Iris pigment epithelial cell (primary cell): ENCODE results near the gene PNMA6F.
"Not testable (repeated sequence)": the region's sequence is repeated elsewhere in the genome, so short reads cannot be mapped to it uniquely, and the experiment has no call there.

Experiments used
- DNase-seq: peaks from one replicate; pipeline ENCODE4 v3.0.0-alpha.2; 2011; ENCODE audit warnings: low read depth

PNMA6F gene

GRCh38 chrX:153334654-153335295, 13.2 kb upstream of the PNMA6F start:
- no peak for DNase-seq

GRCh38 chrX:153333821-153334653, 12.5 kb upstream of the PNMA6F start, which contains the start of gene ZNF275:
Gene ZNF275 (plus strand): TSS chrX:153334153. CDS start chrX:153336680, 2,527 bp downstream.
- DNase-seq, result peak; percentile 72

- DNase-seq, result peak; percentile 63
Observed at GRCh38 chrX:153333266-153333665, 11.7 kb upstream of the PNMA6F start.

DNA sequence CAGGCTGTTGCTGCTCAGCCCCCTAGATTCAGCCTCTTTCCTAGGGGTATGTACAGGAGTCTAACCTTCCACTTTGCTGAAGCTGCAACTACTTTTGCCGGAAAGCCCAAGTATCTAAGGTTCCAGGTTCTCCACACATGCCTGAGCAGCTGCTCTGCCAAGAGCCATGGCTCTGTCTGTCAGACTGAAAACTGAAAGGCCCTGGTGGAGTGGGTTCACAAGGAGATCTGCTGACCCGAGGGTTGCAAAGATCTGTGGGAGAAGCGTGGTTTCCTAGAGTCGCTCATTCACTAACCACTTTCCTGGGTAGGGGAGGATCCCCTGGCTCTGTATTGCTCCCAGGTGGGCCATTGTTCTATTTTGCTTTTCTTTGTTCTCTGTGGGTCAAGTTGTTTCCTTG, 6.0 kb upstream of the PNMA6F start:
- no peak for DNase-seq

DNA sequence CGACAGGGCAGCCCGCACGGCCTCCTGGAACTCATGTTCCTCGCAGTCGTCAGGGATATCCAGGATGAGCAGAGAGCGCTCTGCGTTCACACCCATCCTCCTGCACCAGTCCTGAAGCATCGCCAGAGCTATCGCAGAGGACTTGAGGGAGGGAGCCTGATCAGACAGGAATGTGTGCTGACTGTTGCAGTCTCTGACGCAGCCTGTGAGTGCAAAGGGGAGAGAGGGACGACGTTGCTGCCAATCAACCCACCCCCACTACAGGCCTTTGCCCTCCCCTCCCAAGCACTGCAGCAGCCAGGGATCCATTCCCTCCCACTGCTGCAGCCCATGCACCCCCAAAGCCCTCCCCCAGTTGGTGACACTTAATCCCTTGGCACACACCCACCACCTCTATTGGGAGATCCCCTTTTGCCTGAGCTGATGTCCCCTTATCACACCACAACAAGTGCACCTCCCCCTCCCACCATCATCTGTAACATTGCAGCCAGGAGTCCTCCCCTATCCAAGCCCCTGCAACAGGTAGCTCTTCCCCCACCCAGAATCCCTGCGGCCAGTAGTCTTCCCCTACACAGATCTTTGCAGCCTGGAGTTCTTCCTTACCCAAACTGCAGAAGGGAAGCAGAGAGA, 897 bp downstream of the PNMA6F start:
- peak; percentile 5 for DNase-seq

GRCh38 chrX:153320047-153320443, 1.5 kb downstream of the PNMA6F start:
- not testable (repeated sequence) for DNase-seq

- no peak for DNase-seq
Observed at GRCh38 chrX:153319295-153320046, 2.1 kb downstream of the PNMA6F start.

DNA sequence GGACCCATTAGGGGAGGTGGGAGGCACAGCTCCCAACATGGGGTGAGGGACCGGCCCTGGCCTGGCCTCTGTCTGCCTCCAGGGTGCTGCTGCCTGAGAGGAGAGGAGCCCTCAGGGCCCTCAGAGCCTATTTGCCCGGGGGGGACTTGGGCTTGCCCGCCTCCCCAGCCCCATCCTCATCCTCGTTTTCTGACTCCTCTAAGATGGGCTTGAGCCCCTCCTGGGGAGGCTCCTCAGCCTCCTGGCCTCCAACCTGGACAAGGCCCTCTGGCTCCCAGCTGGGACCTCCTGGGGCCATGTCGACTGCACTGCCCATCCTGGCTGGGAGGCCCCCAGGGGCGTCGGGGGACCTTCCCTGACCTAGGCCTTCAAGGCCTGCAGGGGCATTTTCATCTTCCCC, 2.8 kb downstream of the PNMA6F start:
- no peak for DNase-seq

DNA sequence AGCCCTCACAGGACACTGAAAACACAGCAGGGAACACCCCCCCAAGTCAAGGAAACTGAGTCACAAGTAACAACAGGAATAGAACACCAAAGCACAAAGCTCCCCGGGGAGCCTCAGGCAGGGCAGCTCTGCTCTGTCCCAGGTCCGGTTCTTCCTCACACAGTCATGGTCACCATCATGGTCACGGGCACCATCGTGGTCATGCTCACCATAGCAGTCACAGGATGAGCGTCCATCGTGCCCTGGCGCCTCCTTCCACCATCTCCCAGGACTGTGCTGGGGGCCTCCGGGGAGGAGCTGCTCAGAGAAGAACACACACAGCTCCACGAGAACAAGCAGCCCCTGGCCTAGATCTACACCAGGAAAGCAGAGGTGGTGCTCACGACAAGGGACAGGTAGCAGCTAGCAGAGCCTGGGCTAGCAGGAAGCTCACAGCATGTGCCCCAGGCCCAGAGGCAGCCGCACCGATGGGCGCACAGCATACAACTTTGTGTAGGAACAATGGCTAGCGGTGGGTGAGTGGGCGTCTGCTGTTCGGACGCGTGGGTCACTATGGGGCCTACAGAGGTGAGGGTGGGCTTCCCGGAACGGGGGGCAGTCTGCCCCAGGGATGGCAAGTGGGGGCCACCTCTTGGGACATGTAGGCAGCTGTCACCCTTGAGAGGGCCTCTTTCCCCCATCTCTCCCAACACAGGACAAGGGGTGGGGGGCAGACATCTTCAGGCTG, 3.4 kb downstream of the PNMA6F start:
- no peak for DNase-seq

- DNase-seq, result no peak
Observed at GRCh38 chrX:153317306-153317705, 4.3 kb downstream of the PNMA6F start.

GRCh38 chrX:153312842-153313241, 8.7 kb downstream of the PNMA6F start:
- DNase-seq, result no peak

DNA sequence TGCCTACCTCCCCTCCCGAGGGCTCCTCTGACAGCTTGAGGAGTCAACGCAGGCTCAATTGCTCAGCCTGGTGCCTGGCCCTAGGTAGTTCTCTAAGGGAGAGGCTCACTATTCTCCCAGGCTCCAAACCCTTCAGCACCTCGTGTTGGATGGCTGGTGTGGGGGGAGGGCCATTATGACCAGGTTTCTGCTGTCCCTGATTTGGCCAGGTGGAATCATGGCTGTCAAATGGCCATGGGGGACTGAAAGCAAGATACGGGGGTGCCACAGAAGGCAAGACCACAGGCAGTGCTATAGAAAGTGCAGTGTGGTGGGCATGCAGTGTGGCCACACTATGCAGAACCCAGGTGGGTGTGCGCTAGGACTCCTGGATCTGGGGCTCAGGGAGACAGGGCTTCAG, 9.5 kb downstream of the PNMA6F start:
- no peak for DNase-seq

DNA sequence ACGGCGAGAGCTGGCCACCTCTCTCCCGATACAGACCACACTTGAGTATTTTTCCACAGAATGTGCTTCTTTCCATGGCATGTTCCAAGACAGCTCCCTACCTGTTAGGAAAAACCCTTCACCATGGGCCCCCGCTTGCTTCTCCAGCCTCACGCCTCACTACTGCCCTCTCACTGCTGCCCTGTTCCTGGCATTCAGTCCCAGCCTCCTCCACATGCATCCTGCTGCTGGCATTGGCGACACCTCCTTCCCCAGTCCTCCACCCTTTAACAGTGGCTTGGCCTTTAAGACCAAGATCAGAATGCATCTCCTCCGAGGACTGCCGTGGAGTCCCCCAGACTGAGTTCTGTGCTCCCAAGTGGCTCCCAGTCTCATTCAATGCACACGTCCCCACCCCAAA, 10.7 kb downstream of the PNMA6F start:
- no peak for DNase-seq

DNA sequence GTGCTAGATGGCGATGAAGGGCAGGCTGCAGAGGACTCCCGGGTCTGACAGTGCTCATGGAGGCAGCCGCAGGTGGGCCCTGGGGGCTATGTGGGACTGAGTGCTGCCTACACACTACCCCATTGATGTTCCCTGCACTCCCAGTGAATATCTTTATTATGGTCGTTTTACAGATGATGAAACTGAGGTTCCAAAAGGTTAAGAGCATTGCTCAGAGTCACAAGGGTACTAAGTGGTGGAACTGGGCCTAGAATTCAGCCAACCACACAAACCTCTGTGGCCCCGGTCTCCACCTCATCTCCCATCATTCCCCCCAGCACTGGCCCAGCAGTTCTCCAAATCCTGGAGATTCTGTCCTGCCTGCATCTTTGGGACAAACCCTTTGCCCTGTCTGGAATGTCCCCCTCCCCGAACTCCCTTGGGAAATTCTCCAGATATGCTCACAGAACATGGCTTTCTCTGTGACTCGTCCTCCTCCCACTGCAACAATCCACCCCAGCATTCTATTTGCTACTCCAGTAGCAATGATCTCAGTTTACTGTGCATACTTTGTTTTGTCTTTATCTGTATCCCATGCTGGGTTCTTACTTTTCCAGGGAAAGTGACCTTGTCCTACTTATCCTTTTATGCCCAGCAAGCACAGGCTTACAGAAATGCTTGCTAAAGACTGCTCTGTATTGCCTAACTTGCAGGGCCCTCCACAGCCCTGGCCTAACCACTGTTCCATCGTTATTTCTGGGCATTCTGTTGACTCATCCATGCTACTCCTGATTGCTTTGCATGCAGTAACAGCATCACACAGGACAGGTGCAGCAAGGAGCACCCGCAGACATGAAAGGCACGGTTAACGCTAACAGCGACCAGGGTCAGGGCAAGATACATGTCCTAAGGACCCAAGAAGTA, 14.0 kb downstream of the PNMA6F start:
- peak; percentile 13 for DNase-seq

DNA sequence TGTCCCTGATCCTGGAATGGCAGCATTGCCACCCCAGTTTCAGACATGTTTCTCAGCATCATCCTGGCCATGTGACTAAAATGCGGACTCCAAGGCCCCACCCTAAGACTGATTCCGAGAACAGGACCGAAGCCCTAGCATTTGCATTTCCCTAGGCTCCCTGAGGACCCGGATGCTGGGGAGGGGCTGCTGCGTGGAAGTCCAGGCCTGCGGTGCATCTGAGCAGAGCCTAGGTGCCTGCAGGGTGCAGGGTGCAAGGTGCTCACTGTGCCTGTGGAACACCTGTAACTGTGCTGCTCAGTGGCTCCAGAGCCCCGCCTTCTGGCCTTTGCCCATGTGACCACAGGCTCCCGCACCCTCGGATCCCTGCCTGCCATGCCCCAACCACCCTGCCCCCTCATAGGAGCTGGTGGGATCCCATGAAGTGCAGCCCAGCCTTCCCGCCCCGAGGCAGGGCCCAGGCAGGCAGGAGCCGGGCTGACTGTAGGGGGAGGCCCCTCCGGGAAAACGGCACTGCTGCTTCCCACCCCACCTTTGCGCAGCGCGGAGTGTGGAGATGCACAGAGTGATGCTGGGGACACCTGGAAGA, 14.9 kb downstream of the PNMA6F start:
- no peak for DNase-seq

- DNase-seq, result no peak
Observed at GRCh38 chrX:153305972-153306371, 15.6 kb downstream of the PNMA6F start.

GRCh38 chrX:153304988-153305736, 16.4 kb downstream of the PNMA6F start:
- DNase-seq, result no peak

DNA sequence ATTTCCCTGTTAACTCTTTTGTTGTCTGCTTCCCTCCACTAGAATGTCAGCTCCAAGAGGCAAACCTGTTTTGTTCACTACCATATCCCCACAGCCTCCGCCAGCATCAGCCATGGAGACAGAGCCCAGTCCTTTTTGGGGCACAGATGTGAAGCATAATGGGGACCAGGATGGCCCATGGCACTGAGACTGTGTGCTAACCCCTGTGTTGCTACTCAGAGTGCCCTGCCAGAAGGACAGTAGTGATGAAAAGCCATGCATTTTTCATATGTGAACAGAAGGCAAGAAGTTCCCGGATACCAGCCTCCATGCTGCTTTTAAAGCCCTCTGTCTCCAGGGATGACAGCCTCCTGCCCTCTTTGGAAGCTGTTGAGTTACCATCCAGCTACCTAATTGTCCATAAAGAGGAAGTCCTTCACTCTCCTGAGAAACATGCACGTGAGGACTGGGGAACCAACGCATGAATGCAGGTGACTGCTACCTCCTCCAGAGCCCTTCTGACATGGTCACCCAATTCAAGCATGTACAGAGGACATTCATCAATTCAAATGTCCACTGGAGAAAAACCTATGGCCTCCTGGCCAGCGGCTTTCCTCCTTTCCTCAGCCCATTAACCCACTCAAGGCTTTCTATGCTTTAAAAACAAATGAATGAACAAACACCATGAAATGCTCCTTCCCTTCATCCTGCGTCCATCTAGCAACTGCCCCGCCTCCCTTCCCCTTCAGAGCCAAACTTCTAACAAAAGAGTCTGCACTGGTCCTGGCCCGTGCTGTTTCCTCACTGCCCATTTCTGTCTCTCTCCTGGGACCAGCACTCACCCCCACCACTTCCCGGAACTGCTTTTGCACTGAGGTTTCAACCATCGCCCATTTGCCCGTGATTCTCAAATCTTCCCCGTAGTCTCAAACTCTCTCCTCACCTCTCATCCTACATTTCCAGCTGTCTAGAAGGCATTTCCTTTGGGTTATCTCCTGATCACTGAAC, 18.0 kb downstream of the PNMA6F start:
- DNase-seq, result no peak
